ENCODE results near the gene B4GALNT4. TPM values are rescaled to one million over a fixed set of nuclear protein-coding genes. Genes with fewer than 3 reads are reported as not detected.
"Not testable (repeated sequence)": the region's sequence is repeated elsewhere in the genome, so short reads cannot be mapped to it uniquely, and the experiment has no call there.

The B4GALNT4 gene
- total and polyA plus RNA-seq, 5 experiments from 2014 or later: 0.16 to 1.3 (median 0.39) TPM; not detected in 2

DNA sequence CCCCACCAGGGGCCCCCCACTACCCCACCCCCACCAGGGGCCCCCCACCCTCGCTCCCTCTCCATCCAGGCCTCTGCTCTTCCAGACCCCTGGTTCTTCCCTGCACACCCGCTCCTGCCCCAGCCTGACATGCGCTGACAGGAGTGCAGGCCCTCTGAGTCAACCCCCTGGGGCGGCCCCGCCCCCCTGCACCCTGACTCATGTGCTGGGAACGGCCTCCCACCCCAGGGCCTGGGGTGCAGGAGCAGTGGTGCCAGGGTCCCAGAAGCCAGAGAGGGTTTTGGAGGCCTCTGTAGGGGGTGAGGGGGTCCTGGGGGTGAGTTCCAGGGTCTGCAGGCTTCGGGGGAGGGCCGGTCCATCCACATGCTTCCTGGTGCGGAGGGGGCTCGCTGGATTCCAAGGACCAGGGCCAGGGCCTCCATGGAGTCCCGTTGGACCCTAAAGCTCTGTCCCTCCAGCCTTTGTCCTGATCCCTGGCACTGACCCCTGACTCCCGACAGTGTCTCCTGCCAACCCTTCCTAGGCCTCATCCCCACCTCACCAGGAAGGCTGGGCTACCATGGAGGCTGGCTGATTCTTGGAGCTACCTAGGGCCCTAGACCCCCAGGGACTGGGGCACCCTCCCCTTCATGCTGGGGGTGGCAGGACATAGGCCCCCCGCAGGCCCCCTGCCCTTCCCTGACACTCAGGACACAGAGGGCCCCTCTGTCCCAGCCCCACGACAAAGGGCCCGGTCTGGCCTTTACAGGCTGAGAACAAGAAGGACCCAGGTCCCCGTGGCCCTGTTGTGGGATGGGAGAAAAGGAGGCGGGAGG, 24.1 kb downstream of the B4GALNT4 start:
- POLR2A ChIA-PET: no interaction called here

DNA sequence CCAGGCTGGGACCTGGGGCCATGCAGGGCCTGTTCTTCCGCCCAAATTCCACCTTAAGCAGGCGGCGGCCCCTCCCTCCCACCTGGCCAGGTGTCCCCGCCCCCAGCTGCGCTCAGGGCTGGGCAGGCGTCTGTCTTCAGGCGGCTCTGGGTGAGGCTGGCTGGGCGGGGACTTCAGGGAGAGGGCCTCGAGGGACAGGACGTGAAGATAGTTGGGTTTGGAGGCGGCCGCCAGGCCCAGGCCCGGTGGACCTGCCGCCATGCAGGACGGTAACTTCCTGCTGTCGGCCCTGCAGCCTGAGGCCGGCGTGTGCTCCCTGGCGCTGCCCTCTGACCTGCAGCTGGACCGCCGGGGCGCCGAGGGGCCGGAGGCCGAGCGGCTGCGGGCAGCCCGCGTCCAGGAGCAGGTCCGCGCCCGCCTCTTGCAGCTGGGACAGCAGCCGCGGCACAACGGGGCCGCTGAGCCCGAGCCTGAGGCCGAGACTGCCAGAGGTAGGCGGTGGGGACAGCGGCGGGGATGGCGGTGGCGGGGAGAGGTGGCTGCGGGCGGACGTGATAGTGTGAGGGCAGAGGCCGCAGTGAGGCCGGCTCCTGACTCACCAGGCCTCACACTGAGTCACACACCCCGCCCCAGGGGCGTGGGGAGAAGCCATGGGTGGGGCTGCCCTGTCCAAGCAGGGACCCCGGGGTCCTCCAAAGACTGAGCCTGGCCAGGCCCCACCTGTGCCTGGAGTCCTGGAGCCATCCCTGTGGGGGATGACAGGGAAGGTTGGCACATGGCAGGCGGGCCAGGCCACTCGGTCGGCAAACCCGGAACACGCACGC, 24.9 kb downstream of the B4GALNT4 start, which contains the start of gene PKP3:
PKP3 (plus strand) TSS at position 176 of the 824 bp plus-strand sequence; CDS start at position 260, 84 bp downstream.
- POLR2A ChIA-PET: no interaction called here
- ATAC-seq: no peak
- H3K4me3 Mint-ChIP-seq: peak within 1 kb of the TSS in 1 of 10 donors; percentile 42
- peak within 1 kb of the TSS in 1 of 10 donors; percentile 65 for H3K27ac Mint-ChIP-seq
- H3K27me3 Mint-ChIP-seq: no peaks in the 10 kb centered on the region
- H3K36me3 Mint-ChIP-seq: no peaks in the 10 kb centered on the region
- H3K4me1 Mint-ChIP-seq: peaks cover 0 to 3% (median 2%) of the 10 kb centered on the region in 4 donors
- H3K9me3 Mint-ChIP-seq: no peaks in the 10 kb centered on the region
- DNase-seq: no peak

More for the DNA sequence above, 24.1 kb downstream of the B4GALNT4 start:
- no peak for DNase-seq
- no peak for ATAC-seq
- no peaks in the 10 kb centered on the region for H3K27me3 Mint-ChIP-seq
- H3K36me3 Mint-ChIP-seq: no peaks in the 10 kb centered on the region
- peaks cover 0 to under 1% (median 0%) of the 10 kb centered on the region in 9 donors for H3K9me3 Mint-ChIP-seq
- H3K27ac Mint-ChIP-seq: no peak overlapping the region
- peaks cover 1 to 3% (median 2%) of the 10 kb centered on the region in 4 donors for H3K4me1 Mint-ChIP-seq
- no peak overlapping the region for H3K4me3 Mint-ChIP-seq

DNA sequence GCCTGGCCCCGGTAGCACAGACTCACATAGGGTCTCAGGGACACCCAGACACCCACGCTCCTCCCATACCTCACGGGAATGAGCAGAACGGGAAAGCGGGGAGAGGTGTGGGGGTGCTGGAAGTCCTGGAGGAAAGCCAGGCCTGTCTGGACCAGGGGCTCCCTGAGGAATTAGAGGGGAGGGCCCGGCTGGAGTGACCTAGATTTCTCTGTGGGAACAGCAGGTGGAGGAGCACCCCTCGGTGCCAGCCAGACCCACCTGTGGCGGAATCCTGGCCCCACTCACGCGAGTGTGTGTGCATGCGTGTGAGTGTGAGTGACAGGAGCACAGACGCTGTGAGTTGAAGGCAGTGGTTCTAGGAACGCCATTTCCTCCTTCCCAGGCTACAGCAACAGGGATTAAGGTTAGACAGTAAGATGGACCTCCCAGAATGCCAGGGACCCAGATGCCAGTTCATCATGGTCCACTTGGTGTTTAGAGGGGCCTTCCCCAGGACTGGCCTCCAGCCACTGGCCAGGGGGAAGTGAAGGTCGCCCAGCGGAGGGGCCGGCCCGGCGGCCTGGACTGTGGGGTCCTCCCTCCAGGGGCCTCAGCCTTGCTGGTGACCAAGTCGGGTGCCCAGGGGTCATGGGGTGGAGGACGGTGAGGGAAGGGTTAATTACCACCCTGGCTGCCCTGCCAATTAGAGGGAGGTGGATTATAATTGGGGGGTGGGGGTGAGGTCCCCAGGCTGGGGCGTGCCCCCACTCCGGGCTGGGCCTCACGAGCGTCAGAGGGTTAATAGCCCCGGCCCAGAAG, 25.8 kb downstream of the B4GALNT4 start:
- H3K4me1 Mint-ChIP-seq: peaks cover 0 to 6% (median 4%) of the 10 kb centered on the region in 4 donors

DNA sequence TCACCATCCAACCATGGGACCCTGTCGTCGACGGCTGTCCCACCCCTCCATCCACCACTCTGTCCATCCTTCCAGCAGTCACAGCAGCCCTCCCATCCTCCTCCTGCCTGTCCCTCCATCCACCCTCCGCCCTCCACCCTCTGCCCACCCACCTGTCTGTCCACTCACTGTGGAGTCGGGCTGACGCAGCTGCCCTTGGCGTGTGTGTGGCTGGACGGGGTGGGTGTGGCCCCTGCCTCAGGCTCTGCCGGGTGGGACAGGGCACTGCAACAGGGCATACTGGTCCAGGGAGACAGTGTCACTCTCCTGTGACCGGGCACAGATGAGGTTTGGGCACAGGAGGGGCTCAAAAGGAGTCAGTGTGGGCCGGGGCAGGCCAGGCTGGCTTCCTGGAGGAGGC, 26.6 kb downstream of the B4GALNT4 start:
- ATAC-seq: no peak
- POLR2A ChIA-PET: interaction anchor here (1.0 to 2.0 kb wide), 3 partner anchors 11 to 57 kb away, joined by 3 to 19 read pairs (median 3); partner anchors contain the start of gene PTDSS2
- no peaks in the 10 kb centered on the region for H3K9me3 Mint-ChIP-seq
- peaks cover 0 to 6% (median 4%) of the 10 kb centered on the region in 4 donors for H3K4me1 Mint-ChIP-seq
- no peak for DNase-seq
- peak overlapping the region in 5 of 10 donors; percentile 23 to 59 (median 45) for H3K4me3 Mint-ChIP-seq
- H3K36me3 Mint-ChIP-seq: no peaks in the 10 kb centered on the region
- peaks cover 0 to 4% (median 0%) of the 10 kb centered on the region in 5 donors for H3K27me3 Mint-ChIP-seq
- no peak overlapping the region for H3K27ac Mint-ChIP-seq

More for the DNA sequence above, 25.8 kb downstream of the B4GALNT4 start:
- no peak for ATAC-seq
- H3K27ac Mint-ChIP-seq: peak overlapping the region in 1 of 10 donors; percentile 65
- H3K36me3 Mint-ChIP-seq: no peaks in the 10 kb centered on the region
- no peaks in the 10 kb centered on the region for H3K9me3 Mint-ChIP-seq
- DNase-seq: no peak
- peaks cover 0 to 4% (median 0%) of the 10 kb centered on the region in 5 donors for H3K27me3 Mint-ChIP-seq
- POLR2A ChIA-PET: no interaction called here
- H3K4me3 Mint-ChIP-seq: peak overlapping the region in 1 of 10 donors; percentile 42

DNA sequence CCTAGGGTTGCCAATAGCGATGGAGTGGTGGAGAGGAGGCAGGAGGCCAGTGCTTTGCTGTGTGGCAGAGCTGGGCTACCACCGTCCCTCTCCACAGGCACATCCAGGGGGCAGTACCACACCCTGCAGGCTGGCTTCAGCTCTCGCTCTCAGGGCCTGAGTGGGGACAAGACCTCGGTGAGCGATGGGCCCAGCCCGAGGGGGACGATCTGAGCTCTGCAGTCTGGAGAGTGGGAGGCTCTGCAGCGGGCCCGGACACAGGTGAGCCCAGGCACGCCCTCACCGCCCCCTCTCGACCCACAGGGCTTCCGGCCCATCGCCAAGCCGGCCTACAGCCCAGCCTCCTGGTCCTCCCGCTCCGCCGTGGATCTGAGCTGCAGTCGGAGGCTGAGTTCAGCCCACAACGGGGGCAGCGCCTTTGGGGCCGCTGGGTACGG, 27.2 kb downstream of the B4GALNT4 start:
- H3K9me3 Mint-ChIP-seq: no peaks in the 10 kb centered on the region
- H3K4me3 Mint-ChIP-seq: peak overlapping the region in 6 of 10 donors; percentile 8 to 59 (median 32)
- no peak overlapping the region for H3K27ac Mint-ChIP-seq
- peaks cover 0 to 4% (median 0%) of the 10 kb centered on the region in 5 donors for H3K27me3 Mint-ChIP-seq
- POLR2A ChIA-PET: interaction anchor here (0.5 to 2.0 kb wide), 12 partner anchors 10 to 117 kb away, joined by 3 to 19 read pairs (median 3); partner anchors contain the start of genes IFITM2 and PTDSS2
- no peaks in the 10 kb centered on the region for H3K36me3 Mint-ChIP-seq
- H3K4me1 Mint-ChIP-seq: peaks cover 0 to 6% (median 4%) of the 10 kb centered on the region in 4 donors
- peak; percentile 61 to 70 for ATAC-seq
- DNase-seq: no peak

DNA sequence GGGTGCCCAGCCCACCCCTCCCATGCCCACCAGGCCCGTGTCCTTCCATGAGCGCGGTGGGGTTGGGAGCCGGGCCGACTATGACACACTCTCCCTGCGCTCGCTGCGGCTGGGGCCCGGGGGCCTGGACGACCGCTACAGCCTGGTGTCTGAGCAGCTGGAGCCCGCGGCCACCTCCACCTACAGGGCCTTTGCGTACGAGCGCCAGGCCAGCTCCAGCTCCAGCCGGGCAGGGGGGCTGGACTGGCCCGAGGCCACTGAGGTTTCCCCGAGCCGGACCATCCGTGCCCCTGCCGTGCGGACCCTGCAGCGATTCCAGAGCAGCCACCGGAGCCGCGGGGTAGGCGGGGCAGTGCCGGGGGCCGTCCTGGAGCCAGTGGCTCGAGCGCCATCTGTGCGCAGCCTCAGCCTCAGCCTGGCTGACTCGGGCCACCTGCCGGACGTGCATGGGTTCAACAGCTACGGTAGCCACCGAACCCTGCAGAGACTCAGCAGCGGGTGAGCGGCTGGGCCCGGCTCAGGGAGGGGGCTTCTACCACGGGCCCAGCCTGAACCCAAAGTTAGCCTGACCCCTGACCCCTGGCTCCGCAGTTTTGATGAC, 27.7 kb downstream of the B4GALNT4 start:
- peak overlapping the region in 5 of 10 donors; percentile 14 to 59 (median 38) for H3K4me3 Mint-ChIP-seq
- H3K36me3 Mint-ChIP-seq: no peaks in the 10 kb centered on the region

DNA sequence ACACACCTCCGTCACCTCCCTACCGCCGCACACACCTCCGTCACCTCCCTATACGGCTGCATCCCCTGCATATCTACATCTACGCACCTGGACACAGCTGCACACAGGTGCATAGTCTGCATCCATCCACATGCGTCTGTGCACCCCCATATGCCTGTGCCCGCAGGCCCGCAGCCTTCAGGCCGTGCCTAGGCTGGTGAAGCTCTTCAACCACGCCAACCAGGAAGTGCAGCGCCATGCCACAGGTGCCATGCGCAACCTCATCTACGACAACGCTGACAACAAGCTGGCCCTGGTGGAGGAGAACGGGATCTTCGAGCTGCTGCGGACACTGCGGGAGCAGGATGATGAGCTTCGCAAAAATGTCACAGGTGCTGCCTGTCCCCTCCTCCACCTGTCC, 29.5 kb downstream of the B4GALNT4 start:
- Mint-ChIP-seq H3K9me3 (no peaks in the 10 kb centered on the region), H3K4me3 (peak overlapping the region in 2 of 10 donors; percentile 57 to 64), H3K27ac (peak overlapping the region in 1 of 10 donors; percentile 89), H3K36me3 (no peaks in the 10 kb centered on the region), H3K27me3 (peaks cover 0 to 4% (median 0%) of the 10 kb centered on the region in 5 donors), H3K4me1 (peaks cover 0 to 6% (median 4%) of the 10 kb centered on the region in 4 donors)
- POLR2A ChIA-PET: interaction anchor here (1.5 kb wide), 1 partner anchor 18 kb away, joined by 3 read pairs; no protein-coding TSS in a partner anchor
- ATAC-seq: no peak
- no peak for DNase-seq

More for the DNA sequence above, 27.7 kb downstream of the B4GALNT4 start:
- Mint-ChIP-seq H3K27me3 (peaks cover 0 to 4% (median 0%) of the 10 kb centered on the region in 5 donors), H3K9me3 (no peaks in the 10 kb centered on the region), H3K27ac (no peak overlapping the region), H3K4me1 (peaks cover 0 to 6% (median 4%) of the 10 kb centered on the region in 4 donors)
- DNase-seq (peak in 6 of 10 donors; percentile 29 to 54 (median 45)), ATAC-seq (peak; percentile 78 to 92)
- POLR2A ChIA-PET: interaction anchor here (0.5 to 2.0 kb wide), 12 partner anchors 10 to 118 kb away, joined by 3 to 19 read pairs (median 3); partner anchors contain the start of genes IFITM2 and PTDSS2

DNA sequence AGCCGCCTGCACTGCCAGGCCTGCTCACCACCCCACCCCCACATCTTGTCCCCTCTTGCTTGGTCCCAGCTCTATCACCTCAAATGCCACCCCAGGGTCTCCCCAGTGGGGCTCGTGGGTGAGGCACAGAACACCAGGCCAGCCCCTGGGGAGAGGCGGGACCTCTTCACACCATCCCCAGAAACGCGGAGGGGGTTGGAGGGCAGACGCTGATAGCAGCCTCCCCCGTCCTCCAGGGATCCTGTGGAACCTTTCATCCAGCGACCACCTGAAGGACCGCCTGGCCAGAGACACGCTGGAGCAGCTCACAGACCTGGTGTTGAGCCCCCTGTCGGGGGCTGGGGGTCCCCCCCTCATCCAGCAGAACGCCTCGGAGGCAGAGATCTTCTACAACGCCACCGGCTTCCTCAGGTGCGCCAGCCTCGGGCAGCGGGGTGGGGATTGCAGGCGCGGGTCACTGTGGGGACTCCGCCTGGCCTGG, 30.5 kb downstream of the B4GALNT4 start:
- H3K9me3 Mint-ChIP-seq: no peaks in the 10 kb centered on the region
- peaks cover 0 to 10% (median 5%) of the 10 kb centered on the region in 4 donors for H3K4me1 Mint-ChIP-seq
- H3K36me3 Mint-ChIP-seq: no peaks in the 10 kb centered on the region
- H3K27ac Mint-ChIP-seq: peak overlapping the region in 2 of 10 donors; percentile 13 to 51
- peak overlapping the region in 3 of 10 donors; percentile 6 to 43 (median 15) for H3K4me3 Mint-ChIP-seq
- POLR2A ChIA-PET: interaction anchor here (1.5 kb wide), 1 partner anchor 17 kb away, joined by 3 read pairs; no protein-coding TSS in a partner anchor
- ATAC-seq: no peak
- peaks cover 0 to 4% (median 0%) of the 10 kb centered on the region in 5 donors for H3K27me3 Mint-ChIP-seq
- peak in 1 of 10 donors; percentile 4 for DNase-seq

DNA sequence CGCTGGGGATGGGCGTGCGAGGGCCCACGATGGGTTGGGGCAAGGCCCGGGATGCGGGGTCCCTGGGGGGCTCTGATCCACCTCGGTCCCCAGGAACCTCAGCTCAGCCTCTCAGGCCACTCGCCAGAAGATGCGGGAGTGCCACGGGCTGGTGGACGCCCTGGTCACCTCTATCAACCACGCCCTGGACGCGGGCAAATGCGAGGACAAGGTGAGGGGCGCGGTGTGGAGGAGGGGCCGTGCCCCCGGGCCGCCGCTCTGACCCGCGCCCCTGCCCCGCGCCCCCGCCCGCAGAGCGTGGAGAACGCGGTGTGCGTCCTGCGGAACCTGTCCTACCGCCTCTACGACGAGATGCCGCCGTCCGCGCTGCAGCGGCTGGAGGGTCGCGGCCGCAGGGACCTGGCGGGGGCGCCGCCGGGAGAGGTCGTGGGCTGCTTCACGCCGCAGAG, 31.0 kb downstream of the B4GALNT4 start:
- H3K27ac Mint-ChIP-seq: no peak overlapping the region
- DNase-seq (no peak), ATAC-seq (no peak)
- H3K36me3 Mint-ChIP-seq: peaks cover 0 to 3% (median 0%) of the 10 kb centered on the region in 3 donors
- H3K9me3 Mint-ChIP-seq: no peaks in the 10 kb centered on the region
- H3K4me1 Mint-ChIP-seq: peaks cover 3 to 12% (median 6%) of the 10 kb centered on the region in 4 donors
- no peak overlapping the region for H3K4me3 Mint-ChIP-seq
- POLR2A ChIA-PET: no interaction called here
- H3K27me3 Mint-ChIP-seq: peaks cover 0 to 4% (median 0%) of the 10 kb centered on the region in 5 donors

DNA sequence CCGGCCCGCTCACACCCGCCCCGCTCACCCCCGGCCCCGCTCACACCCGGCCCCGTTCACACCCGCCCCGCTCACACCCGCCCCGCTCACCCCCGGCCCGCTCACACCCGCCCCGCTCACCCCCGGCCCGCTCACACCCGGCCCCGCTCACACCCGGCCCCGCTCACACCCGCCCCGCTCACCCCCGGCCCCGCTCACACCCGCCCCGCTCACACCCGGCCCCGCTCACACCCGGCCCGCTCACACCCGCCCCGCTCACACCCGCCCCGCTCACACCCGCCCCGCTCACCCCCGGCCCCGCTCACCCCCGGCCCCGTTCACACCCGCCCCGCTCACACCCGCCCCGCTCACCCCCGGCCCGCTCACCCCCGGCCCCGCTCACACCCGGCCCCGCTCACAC, 31.9 kb downstream of the B4GALNT4 start:
- DNase-seq, H3K36me3 Mint-ChIP-seq, H3K27ac Mint-ChIP-seq, ATAC-seq, H3K27me3 Mint-ChIP-seq, H3K4me3 Mint-ChIP-seq, POLR2A ChIA-PET, H3K9me3 Mint-ChIP-seq: not testable (repeated sequence)
- H3K4me1 Mint-ChIP-seq: peaks cover 8 to 16% (median 8%) of the 10 kb centered on the region in 4 donors
